T-helper 1 cell treated with Interleukin-12 subunit alpha and Interleukin-12 subunit beta and Interleukin-4 antibody, amounts not matched to agents 30 ng/mL and 1 ng/mL, for 36 hours (primary cell): Measurements from ENCODE around the gene C1orf53. TPM values are rescaled to one million over a fixed set of nuclear protein-coding genes. Genes with fewer than 3 reads are reported as not detected.
"Not testable (repeated sequence)": the region's sequence is repeated elsewhere in the genome, so short reads cannot be mapped to it uniquely, and the experiment has no call there.

ENCODE experiments used
- intact Hi-C: fragments of 100-400 bp; cut with micrococcal nuclease; formaldehyde crosslinking; loops from one replicate; pipeline ENCODE4 v1.15.1; 2024
- total RNA-seq: library from RNA; stranded (reverse); gene quantifications from 2 replicates; pipeline ENCODE4 v1.2.3, GENCODE V29; 2022

C1orf53 gene
- total RNA-seq, result 0.39 and 0.78 TPM in 2 replicates

- intact Hi-C loops, result loop anchor here (1.0 to 10.0 kb wide), 6 partner anchors 9 to 782 kb away; partner anchors contain the start of gene ASPM
Measured at GRCh38 chr1:197902454-197903195, at the start of gene C1orf53. TSS of gene C1orf53 (plus strand) at chr1:197902630. CDS start at chr1:197902650, 20 bp downstream.

GRCh38 chr1:197855751-197856150, 46.7 kb upstream of the C1orf53 start:
- intact Hi-C loops, result not testable (repeated sequence)

DNA sequence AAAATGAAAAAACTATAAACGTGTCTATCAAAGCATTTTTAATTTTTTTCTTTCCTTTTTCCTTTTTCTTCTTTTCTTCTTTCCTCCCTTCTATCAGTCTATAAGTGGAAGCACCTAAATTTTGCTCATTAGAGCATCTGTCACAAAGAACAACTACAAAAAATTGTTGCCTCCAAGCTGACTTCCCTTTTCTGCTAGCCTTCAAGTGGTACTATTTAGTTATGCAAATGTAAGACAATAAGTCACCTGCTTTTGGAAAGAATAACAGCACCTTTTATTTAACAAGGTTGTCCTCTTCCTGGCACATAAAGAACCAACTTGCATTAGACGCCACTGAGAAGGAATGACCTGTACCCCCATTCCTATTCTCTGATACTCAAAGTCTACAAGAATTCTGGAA, 45.0 kb upstream of the C1orf53 start:
- intact Hi-C loops, result no loop called here

- intact Hi-C loops, result no loop called here
Measured at GRCh38 chr1:197859024-197859423, 43.4 kb upstream of the C1orf53 start.

DNA sequence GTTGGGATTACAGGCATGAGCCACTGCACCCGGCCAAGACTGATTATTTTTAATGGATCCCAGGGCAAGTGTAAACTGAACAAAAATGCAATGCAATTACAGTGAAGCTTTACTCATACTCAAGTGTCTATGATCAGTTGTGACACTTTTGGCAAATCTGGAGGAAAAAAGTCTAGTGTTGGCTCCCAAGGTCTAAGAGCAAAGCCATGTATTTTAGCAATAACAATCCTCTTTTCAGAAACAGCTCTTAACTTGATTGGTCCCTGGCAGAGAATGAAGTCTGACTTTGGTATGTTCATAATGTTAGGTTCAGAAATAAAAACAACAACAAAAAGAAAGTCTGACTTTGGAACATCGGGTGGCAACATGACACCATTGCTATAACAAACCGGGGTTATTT, 40.2 kb upstream of the C1orf53 start:
- intact Hi-C loops, result loop anchor here (10.0 kb wide), 1 partner anchor 167 kb away; no protein-coding TSS in a partner anchor

GRCh38 chr1:197862671-197863070, 39.8 kb upstream of the C1orf53 start:
- intact Hi-C loops, result loop anchor here (10.0 kb wide), 1 partner anchor 168 kb away; no protein-coding TSS in a partner anchor

DNA sequence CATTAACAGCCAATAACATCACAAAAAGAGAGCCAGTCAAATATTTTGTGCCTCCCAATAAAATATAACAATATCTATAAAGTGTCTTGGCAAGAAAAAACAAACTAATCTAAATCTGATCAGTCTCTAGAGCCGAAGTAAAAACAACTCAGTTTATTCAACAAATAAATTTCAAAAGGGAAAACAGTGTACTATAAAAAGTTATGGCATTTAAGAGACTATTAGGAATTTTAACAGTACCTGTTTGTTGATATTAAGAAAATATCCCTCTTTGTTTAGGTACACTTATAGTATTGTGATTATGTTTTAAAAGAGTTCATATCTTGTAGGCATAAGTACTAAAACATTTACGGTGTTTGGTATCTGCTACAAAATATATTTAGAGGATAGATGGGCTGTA, 36.6 kb upstream of the C1orf53 start:
- intact Hi-C loops, result loop anchor here (10.0 kb wide), 1 partner anchor 171 kb away; no protein-coding TSS in a partner anchor

GRCh38 chr1:197868751-197869489, 33.5 kb upstream of the C1orf53 start:
- intact Hi-C loops, result loop anchor here (1.0 to 10.0 kb wide), 7 partner anchors 92 to 596 kb away; no protein-coding TSS in a partner anchor

DNA sequence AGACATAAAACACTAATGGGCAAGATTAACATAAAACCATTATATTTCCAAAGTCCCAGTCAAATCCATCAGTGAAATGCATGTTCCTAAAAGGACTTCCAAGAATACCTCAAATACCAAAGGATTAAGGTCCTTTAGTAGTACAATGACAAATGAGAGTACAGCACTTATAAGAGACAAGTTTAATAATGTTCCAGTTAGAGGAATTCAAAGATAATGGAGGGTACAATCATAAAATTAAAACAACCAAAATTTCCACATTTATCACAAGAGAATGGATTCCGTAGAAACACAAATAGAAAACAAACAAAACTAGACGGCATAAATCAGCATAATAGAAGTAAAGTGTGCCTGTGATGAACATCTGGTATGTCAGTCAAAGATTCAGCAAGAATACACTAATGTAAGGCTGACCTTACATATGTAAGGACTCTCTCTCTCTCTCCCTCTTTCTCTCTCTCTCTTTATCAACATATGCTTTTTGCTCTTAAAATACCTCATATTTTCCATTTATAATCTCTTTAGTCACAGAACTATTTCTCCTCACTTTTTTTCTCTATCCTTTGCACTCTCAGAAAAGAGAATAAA, 32.8 kb upstream of the C1orf53 start:
- intact Hi-C loops, result loop anchor here (1.0 to 10.0 kb wide), 7 partner anchors 93 to 595 kb away; no protein-coding TSS in a partner anchor

GRCh38 chr1:197876894-197877293, 25.5 kb upstream of the C1orf53 start:
- intact Hi-C loops, result no loop called here

DNA sequence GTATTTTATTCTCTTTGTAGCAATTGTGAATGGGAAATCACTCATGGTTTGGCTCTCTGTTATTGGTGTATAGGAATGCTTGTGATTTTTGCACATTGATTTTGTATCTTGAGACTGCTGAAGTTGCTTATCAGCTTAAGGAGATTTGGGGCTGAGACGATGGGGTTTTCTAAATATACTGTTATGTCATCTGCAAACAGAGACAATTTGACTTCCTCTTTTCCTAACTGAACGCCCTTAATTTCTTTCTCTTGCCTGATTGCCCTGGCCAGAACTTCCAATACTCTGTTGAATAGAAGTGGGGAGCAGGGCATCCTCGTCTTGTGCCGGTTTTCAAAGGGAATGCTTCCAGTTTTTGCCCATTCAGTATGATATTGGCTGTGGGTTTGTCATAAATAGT, 22.0 kb upstream of the C1orf53 start:
- intact Hi-C loops, result not testable (repeated sequence)

DNA sequence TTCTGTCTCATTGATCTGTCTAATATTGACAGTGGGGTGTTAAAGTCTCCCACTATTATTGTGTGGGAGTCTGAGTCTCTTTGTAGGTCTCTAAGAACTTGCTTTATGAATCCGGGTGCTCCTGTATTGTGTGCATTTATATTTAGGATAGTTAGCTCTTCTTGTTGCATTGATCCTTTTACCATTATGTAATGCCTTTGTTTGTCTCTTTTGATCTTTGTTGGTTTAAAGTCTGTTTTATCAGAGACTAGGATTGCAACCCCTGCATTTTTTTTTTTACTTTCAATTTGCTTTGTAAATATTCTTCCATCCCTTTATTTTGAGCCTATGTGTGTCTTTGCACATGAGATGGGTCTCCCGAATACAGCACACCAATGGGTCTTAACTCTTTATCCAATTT, 20.2 kb upstream of the C1orf53 start:
- intact Hi-C loops, result not testable (repeated sequence)

DNA sequence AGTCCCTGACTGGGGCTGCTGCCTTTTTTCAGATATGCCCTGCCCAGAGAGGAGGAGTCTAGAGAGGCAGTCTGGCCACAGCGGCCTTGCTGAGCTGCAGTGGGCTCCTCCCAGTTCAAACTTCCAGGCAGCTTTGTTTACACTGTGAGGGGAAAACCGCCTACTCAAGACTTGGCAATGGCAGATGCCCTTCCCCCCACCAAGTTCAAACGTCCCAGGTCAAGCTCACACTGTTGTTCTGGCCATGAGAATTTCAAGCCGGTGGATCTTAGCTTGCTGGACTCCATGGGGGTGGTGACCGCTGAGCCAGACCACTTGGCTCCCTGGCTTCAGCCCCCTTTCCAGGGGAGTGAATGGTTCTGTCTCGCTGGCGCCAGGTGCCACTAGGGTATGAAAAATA, 18.3 kb upstream of the C1orf53 start:
- intact Hi-C loops, result no loop called here

DNA sequence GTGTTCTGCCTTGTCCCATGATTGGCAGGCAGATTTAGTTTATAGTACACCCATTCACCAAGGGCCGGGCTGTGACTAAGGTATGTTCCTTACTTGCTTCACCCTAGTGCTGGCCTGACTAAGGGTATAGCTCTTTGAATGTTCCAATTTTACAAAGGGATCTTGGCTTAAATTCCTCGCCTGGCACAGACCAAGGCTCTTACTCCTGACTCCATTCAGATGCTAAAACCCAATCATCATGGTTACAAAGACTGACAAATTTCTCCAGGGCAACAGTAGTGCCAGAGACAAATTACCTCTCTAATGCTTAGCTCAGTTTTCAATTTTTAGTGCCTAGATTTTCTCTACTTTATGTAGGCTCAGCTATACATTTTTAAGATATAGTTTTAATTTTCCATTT, 11.5 kb upstream of the C1orf53 start:
- intact Hi-C loops, result no loop called here

DNA sequence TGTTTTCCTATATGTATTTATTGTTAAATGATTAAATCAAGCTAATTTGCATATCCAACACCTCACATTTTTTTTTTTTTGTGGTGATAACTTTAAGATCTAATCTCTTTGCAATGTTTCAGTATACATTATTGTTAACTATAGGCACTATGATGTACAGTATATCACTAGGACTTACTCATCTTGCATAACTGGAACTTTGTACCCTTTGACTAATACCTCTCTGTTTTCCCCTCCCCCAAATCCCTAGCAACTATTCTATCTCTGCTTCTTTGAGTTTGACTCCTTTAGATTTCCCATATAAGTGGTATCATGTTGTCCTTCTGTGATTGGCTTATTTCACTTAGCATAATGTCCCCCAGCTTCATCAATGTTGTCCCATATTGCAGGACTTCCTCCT, 9.7 kb upstream of the C1orf53 start:
- intact Hi-C loops, result no loop called here

DNA sequence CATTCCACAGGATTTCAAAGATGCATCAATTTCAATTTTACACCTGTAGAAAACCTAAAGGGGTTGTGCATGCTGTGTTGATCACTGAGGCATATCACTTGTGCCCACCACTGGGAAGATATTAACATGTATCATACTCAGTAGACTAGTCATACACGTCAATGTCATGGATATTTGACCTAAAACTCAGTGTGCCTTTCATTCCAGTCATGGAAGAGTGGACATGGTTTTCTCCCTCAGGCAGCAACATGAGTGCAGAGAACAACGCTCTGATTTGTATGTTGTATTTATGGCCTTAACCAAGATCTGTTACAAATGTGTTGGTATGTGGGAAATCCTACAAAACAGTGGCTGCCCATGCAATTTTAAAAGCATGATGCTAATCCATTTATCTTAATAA, 6.1 kb upstream of the C1orf53 start:
- intact Hi-C loops, result no loop called here

- intact Hi-C loops, result no loop called here
Measured at GRCh38 chr1:197899037-197899436, 3.4 kb upstream of the C1orf53 start.

GRCh38 chr1:197902131-197902453, 338 bp upstream of the C1orf53 start:
- intact Hi-C loops, result loop anchor here (1.0 to 10.0 kb wide), 5 partner anchors 126 to 783 kb away; partner anchors contain the start of gene ASPM

DNA sequence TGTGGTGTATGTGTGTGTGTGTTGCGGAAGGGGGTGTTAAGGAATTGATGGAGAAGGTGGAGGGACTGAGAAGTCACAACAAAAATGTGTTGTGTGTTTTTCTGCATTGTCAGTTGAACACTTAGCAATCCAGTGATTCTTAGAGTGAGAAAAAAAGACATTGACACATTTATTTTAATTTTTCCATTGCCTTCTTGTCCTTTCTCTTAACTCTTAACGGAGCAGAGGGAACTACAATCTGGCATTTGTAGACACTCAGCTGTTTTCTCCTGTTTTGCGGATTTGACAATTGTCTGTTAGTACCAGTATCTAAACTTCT, 725 bp downstream of the C1orf53 start:
- intact Hi-C loops, result loop anchor here (1.0 to 10.0 kb wide), 4 partner anchors 8 to 782 kb away; partner anchors contain the start of gene ASPM

- intact Hi-C loops, result loop anchor here (2.0 to 10.0 kb wide), 3 partner anchors 15 to 781 kb away; partner anchors contain the start of gene ASPM
Measured at GRCh38 chr1:197904126-197904787, 1.8 kb downstream of the C1orf53 start.

- intact Hi-C loops, result loop anchor here (2.0 to 10.0 kb wide), 3 partner anchors 13 to 779 kb away; partner anchors contain the start of gene ASPM
Measured at GRCh38 chr1:197905699-197906351, 3.4 kb downstream of the C1orf53 start.
